Activated CD8-positive, alpha-beta T cell treated with anti-CD3 and anti-CD28 coated beads, Interleukin-2, amount 10 ng/mL, durations not matched to agents 7 days and 5 days (primary cell): ENCODE measurements around the gene AGPAT2. TPM values are rescaled to one million over a fixed set of nuclear protein-coding genes. Genes with fewer than 3 reads are reported as not detected.

ENCODE experiments used
- ATAC-seq: fragments of 150-1000 bp; cut with Tn5 transposase; one replicate; pipeline ENCODE4 v1.10.0; 2021; ENCODE audit warnings: moderate library complexity
- CTCF ChIA-PET: fragments of 350-600 bp; sonication (Branson Sonifier 250); formaldehyde crosslinking; loops from one replicate; lab custom pipeline; 2021; ENCODE audit warnings: antibody characterized with exemption; lab: Charles Lee
- POLR2A ChIA-PET: fragments of 350-600 bp; sonication (Branson Sonifier 250); formaldehyde crosslinking; loops from one replicate; lab custom pipeline; 2021; ENCODE audit warnings: antibody characterized with exemption; lab: Charles Lee
- DNase-seq: peaks from one replicate; pipeline ENCODE4 v3.0.0-alpha.2; 2020
- H3K27ac Mint-ChIP-seq: one replicate; pipeline ENCODE4 v1.8.0; 2021; ENCODE audit warnings: mild to moderate bottlenecking, mixed read lengths
- H3K27me3 Mint-ChIP-seq: one replicate; pipeline ENCODE4 v1.8.0; 2021; ENCODE audit warnings: low read depth, mixed read lengths
- H3K36me3 Mint-ChIP-seq: one replicate; pipeline ENCODE4 v1.8.0; 2021; ENCODE audit warnings: low read depth, mixed read lengths
- H3K4me1 Mint-ChIP-seq: one replicate; pipeline ENCODE4 v1.8.0; 2021; ENCODE audit warnings: low read depth, mixed read lengths
- H3K4me3 Mint-ChIP-seq: one replicate; pipeline ENCODE4 v1.8.0; 2021; ENCODE audit warnings: mild to moderate bottlenecking, mixed read lengths
- H3K9me3 Mint-ChIP-seq: one replicate; pipeline ENCODE4 v1.8.0; 2022; ENCODE audit warnings: mixed read lengths; ENCODE audit not compliant: insufficient read depth
- total RNA-seq, 2 experiments: library from RNA; stranded (reverse); gene quantifications; one replicate each; pipeline ENCODE4 v1.2.3, GENCODE V29; 2021

Gene AGPAT2
- 10 to 100 TPM; 32.7 to 33.7 TPM for total RNA-seq

GRCh38 chr9:136686794-136687711 is at the start of gene AGPAT2:
Gene AGPAT2 (minus strand): TSS chr9:136687457. CDS start chr9:136687357, 100 bp downstream.
- peak; percentile 87 for ATAC-seq

GRCh38 chr9:136735812-136736480 is 48.7 kb upstream of the AGPAT2 start:
- ChIA-PET POLR2A (no interaction called here), CTCF (no interaction called here)
- Mint-ChIP-seq H3K4me3 (no peak overlapping the region), H3K4me1 (no peaks in the 10 kb centered on the region), H3K27ac (no peak overlapping the region), H3K27me3 (no peaks in the 10 kb centered on the region), H3K9me3 (no peaks in the 10 kb centered on the region), H3K36me3 (no peaks in the 10 kb centered on the region)
- no peak for ATAC-seq
- DNase-seq: no peak

More at GRCh38 chr9:136686794-136687711, at the start of gene AGPAT2:
- CTCF ChIA-PET: interaction anchor here (1.0 to 4.0 kb wide), 4 partner anchors 9 to 41 kb away, joined by 3 to 19 read pairs (median 6); no protein-coding TSS in a partner anchor
- Mint-ChIP-seq H3K4me1 (peaks cover 13% of the 10 kb centered on the region), H3K27ac (peak within 1 kb of the TSS; percentile 80), H3K27me3 (peaks cover 6% of the 10 kb centered on the region), H3K4me3 (peak within 1 kb of the TSS; percentile 82), H3K9me3 (no peaks in the 10 kb centered on the region), H3K36me3 (no peaks in the 10 kb centered on the region)
- POLR2A ChIA-PET: interaction anchor here (0.7 to 1.1 kb wide), 4 partner anchors 9 to 154 kb away, joined by 3 to 5 read pairs (median 4); no protein-coding TSS in a partner anchor
- DNase-seq: peak; percentile 83

GRCh38 chr9:136734837-136735496 is 47.7 kb upstream of the AGPAT2 start:
- ChIA-PET CTCF (no interaction called here), POLR2A (no interaction called here)
- Mint-ChIP-seq H3K9me3 (no peaks in the 10 kb centered on the region), H3K27me3 (no peaks in the 10 kb centered on the region), H3K27ac (no peak overlapping the region), H3K4me3 (no peak overlapping the region), H3K36me3 (no peaks in the 10 kb centered on the region), H3K4me1 (peaks cover 2% of the 10 kb centered on the region)
- DNase-seq: no peak
- ATAC-seq: no peak

- DNase-seq (no peak), ATAC-seq (no peak)
- H3K4me3 Mint-ChIP-seq: no peak overlapping the region
- POLR2A ChIA-PET: no interaction called here
- CTCF ChIA-PET: interaction anchor here (1.1 to 1.4 kb wide), 2 partner anchors 25 to 33 kb away, joined by 4 read pairs; no protein-coding TSS in a partner anchor
- no peak overlapping the region for H3K27ac Mint-ChIP-seq
- peaks cover 11% of the 10 kb centered on the region for H3K4me1 Mint-ChIP-seq
- H3K27me3 Mint-ChIP-seq: no peaks in the 10 kb centered on the region
- H3K9me3 Mint-ChIP-seq: no peaks in the 10 kb centered on the region
- H3K36me3 Mint-ChIP-seq: no peaks in the 10 kb centered on the region
These were observed 46.4 kb upstream of the AGPAT2 start for GRCh38 chr9:136733611-136734010.

- no peak overlapping the region for H3K27ac Mint-ChIP-seq
- peaks cover 11% of the 10 kb centered on the region for H3K4me1 Mint-ChIP-seq
- POLR2A ChIA-PET: no interaction called here
These were observed 45.4 kb upstream of the AGPAT2 start for GRCh38 chr9:136732444-136733178.

GRCh38 chr9:136729926-136730325 is 42.7 kb upstream of the AGPAT2 start:
- POLR2A ChIA-PET: interaction anchor here (0.6 to 0.8 kb wide), 2 partner anchors 9 to 37 kb away, joined by 3 read pairs; no protein-coding TSS in a partner anchor
- H3K4me3 Mint-ChIP-seq: peak overlapping the region; percentile 66

More at GRCh38 chr9:136732444-136733178, 45.4 kb upstream of the AGPAT2 start:
- ATAC-seq (no peak), DNase-seq (no peak)
- Mint-ChIP-seq H3K36me3 (peaks cover under 1% of the 10 kb centered on the region), H3K27me3 (no peaks in the 10 kb centered on the region), H3K4me3 (no peak overlapping the region), H3K9me3 (no peaks in the 10 kb centered on the region)
- CTCF ChIA-PET: interaction anchor here (1.4 kb wide), 1 partner anchor 24 kb away, joined by 4 read pairs; no protein-coding TSS in a partner anchor

GRCh38 chr9:136729144-136729543 is 41.9 kb upstream of the AGPAT2 start:
- DNase-seq: no peak
- Mint-ChIP-seq H3K36me3 (peaks cover 30% of the 10 kb centered on the region), H3K9me3 (no peaks in the 10 kb centered on the region), H3K27me3 (no peaks in the 10 kb centered on the region), H3K4me1 (peaks cover 35% of the 10 kb centered on the region), H3K4me3 (peak overlapping the region; percentile 66), H3K27ac (no peak overlapping the region)
- no peak for ATAC-seq
- ChIA-PET CTCF (interaction anchor here (0.7 to 3.6 kb wide), 12 partner anchors 13 to 300 kb away, joined by 3 to 23 read pairs (median 5); no protein-coding TSS in a partner anchor), POLR2A (interaction anchor here (0.9 to 2.5 kb wide), 6 partner anchors 9 to 244 kb away, joined by 3 to 18 read pairs (median 10); partner anchors contain the start of gene LCN10)

More at GRCh38 chr9:136729926-136730325, 42.7 kb upstream of the AGPAT2 start:
- Mint-ChIP-seq H3K9me3 (no peaks in the 10 kb centered on the region), H3K27me3 (no peaks in the 10 kb centered on the region), H3K27ac (no peak overlapping the region), H3K4me1 (peaks cover 28% of the 10 kb centered on the region), H3K36me3 (peaks cover 22% of the 10 kb centered on the region)
- CTCF ChIA-PET: interaction anchor here (0.6 to 3.6 kb wide), 8 partner anchors 12 to 299 kb away, joined by 3 to 23 read pairs (median 6); no protein-coding TSS in a partner anchor
- DNase-seq (no peak), ATAC-seq (no peak)

GRCh38 chr9:136728548-136729123 is 41.4 kb upstream of the AGPAT2 start:
- DNase-seq: no peak
- H3K27me3 Mint-ChIP-seq: no peaks in the 10 kb centered on the region
- H3K9me3 Mint-ChIP-seq: no peaks in the 10 kb centered on the region
- H3K4me3 Mint-ChIP-seq: peak overlapping the region; percentile 66
- H3K27ac Mint-ChIP-seq: no peak overlapping the region
- peaks cover 35% of the 10 kb centered on the region for H3K36me3 Mint-ChIP-seq
- POLR2A ChIA-PET: interaction anchor here (0.6 to 3.3 kb wide), 24 partner anchors 10 to 272 kb away, joined by 3 to 53 read pairs (median 4); partner anchors contain the start of genes LCN10 and LCN15
- peaks cover 40% of the 10 kb centered on the region for H3K4me1 Mint-ChIP-seq
- peak; percentile 8 for ATAC-seq
- CTCF ChIA-PET: interaction anchor here (0.7 to 3.6 kb wide), 15 partner anchors 13 to 301 kb away, joined by 3 to 23 read pairs (median 5); partner anchors contain the start of genes AGPAT2 and TRAF2

GRCh38 chr9:136728080-136728547 is 40.9 kb upstream of the AGPAT2 start:
- Mint-ChIP-seq H3K27ac (peak overlapping the region; percentile 30), H3K9me3 (no peaks in the 10 kb centered on the region), H3K36me3 (peaks cover 39% of the 10 kb centered on the region), H3K4me3 (peak overlapping the region; percentile 92), H3K4me1 (peaks cover 42% of the 10 kb centered on the region), H3K27me3 (no peaks in the 10 kb centered on the region)
- ATAC-seq (peak; percentile 85), DNase-seq (peak; percentile 93)
- CTCF ChIA-PET: interaction anchor here (0.9 to 3.6 kb wide), 11 partner anchors 20 to 301 kb away, joined by 3 to 23 read pairs (median 5); partner anchors contain the start of genes AGPAT2 and TRAF2
- POLR2A ChIA-PET: interaction anchor here (0.6 to 3.3 kb wide), 25 partner anchors 10 to 301 kb away, joined by 3 to 53 read pairs (median 4); partner anchors contain the start of genes LCN10 and LCN15
